Stimulated activated CD8-positive, alpha-beta memory T cell treated with anti-CD3 and anti-CD28 coated beads, Interleukin-4, amount 100 ng/mL, for 1 hour (primary cell): ENCODE measurements around the gene DDAH2.

Experiments used
- DNase-seq, 2 donors: peaks; one replicate each; pipeline ENCODE4 v3.0.0-alpha.2; 2020; ENCODE audit warnings: low read depth in 2 of 2, low spot score in 1 of 2

Gene DDAH2

DNA sequence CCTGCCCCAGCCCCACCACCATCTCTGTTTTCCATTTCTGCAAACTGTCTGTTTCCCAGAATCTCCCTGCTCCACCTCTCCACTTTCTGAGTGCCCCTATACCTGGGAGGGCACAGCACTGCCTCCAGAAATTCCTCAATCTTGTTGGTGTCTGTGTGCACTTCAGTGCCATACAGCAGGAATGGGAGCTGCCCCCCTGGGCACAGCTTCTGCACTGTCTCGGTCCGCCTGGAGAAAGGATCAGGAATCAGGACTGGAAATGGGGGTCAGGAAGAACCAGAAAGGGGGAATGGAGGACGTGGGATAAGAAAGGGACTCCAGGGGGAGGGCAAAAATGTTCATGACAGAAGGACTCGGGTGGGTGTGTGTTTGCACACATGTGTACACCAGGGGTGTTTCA, 4.6 kb upstream of the DDAH2 start:
- no peak for DNase-seq

DNA sequence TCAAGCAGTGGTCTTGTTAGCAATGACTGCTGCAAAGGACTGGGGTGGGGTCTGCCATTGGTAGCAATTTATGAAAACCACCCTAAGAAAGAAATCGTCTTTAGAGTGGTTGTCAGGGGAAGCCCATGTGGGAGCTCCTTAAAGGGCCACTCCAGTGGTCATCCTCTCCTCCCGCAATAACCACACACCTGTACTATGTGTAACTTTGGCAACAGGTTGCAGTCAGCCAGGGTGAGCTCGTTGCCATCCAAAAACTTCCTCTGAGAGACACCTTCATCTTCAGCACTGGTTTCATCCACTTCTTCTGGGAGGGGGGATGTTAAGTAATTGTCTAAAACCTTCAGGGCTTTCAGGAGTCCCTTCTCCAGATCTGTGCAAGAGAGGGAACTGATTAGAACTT, 2.9 kb upstream of the DDAH2 start:
- DNase-seq: no peak

DNA sequence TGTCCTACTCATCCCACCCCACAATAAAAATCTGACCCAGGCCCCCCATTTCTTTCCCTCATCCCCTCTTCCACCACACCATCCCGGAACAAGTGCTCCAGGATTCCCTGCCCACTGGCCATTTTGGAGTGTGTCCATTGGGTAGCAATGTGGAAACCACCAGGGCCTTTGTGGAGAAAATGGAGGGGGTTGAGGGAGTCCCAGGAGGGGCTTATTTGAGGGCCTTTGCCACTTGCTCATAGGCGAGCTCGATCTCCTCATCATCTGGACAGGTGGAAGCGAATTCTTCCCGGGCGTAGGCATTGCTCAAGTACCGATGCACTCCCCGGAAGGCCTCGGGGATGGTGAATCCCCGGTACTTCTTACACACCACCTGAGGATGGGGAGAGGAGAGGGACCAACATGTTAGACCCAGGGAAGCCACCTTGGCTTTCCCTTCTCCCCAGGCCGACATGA, 1.6 kb upstream of the DDAH2 start:
- DNase-seq: no peak

DNA sequence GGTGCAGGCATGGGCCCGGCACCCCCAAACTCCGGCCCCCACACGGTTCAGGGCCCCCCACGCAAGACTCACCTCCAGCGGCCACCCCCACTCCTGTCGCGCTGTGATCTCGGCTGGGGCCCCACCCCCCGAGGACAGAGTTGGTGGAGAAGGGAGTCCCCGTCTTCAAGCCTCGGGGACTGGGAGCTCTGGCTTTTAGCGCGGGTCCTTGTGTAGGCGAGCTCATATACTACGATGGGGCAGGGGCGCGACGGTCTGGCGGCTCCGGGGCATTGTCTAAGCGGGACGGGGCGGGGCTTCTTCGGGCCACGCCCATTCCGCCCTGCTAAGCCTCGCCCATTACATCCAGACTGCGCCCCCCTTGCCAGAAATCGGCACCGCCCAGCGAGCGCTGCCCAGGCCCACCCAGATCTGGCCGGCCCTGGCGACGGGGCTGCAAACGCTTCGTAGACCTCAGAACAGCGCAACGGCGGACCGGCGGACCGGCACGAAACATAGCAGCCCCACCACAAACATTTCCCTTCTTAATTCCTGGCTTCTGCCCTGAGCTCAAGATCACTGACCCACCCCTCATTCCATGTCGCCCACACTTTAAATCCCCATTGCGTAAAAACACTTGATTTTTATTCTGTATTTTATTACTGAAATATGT, 1.0 kb upstream of the DDAH2 start:
- DNase-seq: peak in 1 of 2 donors; percentile 46

DNA sequence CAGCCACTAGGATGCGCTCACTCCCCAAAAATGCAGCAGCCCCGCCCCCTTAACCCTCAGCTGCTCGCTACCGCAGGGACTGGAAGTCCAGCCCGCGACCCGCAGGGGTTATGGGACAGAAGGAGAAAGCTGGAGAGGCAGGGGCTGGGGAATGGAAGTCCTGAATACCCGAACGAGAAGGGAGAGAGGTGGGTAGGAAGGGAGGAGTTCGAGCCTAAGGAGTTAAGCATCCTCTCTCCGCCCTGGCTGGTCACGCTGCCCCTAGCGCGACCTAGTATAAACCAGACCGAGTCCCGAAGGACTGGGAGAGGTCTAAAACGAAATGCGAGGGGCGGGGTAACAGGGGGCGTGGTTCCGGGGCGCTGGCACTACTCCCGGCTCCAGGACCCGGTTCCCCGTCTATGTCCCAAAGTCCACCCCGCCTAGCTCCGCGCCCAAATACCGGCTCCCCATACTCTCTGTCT, 448 bp upstream of the DDAH2 start:
- peak in 1 of 2 donors; percentile 65 for DNase-seq

DNA sequence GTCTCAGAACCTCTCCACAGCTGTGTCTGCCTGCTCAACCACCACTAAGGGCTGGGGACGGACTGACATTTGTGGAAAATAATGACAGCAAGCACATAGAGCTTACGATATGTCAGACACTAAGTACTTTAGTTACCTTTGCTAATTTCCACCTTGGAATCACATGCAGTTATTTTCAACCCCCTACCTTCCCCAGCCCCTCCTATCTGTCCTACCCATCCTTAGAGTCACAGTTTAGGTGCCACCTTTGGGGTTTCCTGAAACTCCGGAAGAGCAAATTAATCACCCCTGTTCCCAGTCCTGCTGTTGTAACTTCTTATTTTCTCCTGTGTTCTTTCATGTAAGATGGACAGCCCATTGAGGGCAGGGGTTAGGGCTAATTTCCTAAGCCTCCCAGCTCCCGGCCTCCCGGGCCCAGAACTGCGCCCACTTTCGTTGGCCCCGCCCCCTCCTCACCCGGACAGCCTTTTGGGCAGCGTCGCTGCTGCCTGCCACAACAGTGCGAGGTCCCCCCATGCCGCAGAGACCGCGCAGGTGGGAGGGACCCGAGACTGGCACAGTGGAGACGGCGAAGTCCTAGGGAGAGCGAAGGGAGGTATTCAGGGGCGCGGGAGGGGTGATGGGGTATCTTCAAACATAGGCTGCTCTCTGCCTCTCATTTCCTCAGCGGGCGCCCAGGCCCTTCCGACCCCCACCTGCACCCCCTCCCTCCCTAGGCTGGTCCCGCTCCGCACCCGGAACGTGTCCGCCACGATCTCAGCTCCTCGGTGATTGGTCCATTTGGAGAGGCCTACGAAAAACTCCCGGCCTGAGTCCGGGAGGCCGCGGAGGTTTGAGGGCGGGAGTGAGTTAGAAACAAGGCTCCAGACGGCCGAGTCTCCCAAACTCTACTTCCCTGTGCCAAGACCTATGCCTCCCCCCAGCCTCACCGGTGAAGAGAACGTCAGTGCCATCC, 1.1 kb downstream of the DDAH2 start:
- no peak for DNase-seq

DNA sequence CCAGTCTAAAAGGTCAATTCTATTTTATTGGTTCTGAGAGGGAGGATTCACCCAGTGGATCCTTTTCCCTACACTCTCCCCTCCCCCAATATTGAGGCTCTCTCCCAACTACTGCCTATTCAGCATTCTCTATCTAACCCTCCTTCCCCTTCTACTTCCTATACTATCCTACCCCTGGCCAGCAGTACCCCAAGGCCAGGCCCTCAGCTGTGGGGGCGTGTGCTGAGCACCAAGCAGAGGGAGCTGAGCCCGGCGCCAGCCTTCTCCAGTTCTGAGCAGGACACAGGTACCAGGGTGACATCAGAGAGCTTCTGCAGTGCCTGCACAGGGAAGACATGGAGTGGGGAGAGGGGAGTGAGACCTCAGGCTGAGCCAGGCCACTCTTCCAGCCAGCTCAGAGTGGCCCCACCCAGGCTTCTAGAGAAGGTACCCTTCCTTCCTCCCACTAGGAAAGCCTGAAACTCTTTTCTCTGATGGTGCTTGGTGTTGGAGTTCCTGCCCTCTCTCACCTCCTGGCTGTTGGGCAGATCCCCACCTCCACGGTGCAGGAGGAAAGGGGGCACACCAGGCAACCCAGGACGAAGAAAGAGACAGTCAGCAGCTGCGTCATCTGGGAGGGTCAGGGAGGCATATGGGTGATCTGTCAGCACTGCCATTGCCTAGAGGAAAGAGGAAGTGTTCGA, 1.9 kb downstream of the DDAH2 start:
- no peak for DNase-seq

DNA sequence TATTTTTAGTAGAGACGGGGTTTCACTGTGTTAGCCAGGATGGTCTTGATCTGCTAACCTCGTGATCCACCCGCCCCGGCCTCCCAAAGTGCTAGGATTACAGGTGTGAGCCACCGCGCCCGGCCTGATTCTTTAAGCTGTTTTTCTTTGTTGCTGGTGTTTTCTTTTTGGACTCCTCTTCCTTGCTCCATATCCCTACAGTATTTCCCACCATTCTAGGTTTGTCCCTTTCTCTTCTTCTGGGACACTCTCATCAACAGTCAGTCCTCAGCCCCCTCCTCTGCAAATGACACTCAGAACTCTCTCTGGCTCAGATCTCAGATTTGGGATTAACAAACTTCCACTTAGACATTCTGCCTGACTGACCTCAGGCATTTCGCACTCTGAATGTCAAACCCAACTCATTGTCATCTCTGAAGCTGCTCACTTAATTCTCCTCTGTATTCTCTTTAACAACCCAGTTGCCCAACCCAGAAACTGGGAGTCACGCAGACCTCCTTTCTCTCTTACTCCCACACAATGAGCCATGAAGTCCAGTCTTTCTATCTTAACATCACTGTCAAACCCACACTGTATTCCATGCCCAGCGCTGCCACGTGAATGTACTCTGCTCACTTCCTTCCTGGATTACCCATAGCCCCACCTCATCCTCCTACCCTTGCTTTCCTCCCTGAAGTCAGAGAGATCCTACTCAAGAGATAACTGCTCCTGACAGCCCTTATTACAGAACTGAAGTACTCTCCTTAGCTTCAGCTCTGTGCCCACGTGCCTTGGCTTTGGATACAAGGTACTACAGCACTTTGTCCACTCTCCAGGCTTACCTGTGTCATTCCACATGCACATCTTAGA, 3.4 kb downstream of the DDAH2 start:
- DNase-seq: no peak

DNA sequence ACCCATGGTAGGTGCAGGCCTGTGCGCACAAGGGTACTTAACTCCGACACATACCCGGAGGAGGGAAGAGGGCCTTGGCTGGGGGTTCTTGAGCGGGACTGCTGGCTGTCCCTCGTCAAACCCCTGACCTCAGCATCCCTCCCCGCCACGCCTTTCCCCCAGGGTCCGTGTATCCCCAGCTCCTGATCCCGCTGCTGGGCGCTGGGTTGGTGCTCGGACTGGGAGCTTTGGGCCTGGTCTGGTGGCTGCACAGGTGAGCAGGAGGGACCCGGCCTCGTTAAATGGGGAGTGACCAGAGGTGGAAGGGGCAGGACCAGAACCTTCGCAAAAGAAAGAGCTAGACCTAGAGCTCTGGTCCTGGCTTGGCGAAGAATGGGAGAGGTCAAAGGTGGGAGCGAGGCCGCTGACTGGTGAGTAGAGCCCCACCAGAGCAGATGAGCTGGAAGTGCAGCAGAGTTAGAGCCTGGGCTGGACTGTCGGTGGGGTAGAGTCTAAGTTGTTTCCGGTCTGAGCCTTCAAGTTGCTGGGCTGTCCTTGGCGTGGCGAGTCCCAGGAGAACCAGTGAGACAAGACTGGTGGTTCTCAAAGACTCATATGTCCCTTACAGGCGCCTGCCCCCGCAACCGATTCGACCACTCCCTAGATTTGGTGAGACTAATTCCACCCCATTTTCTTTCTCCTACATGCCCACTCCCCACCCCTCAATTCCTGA, 5.0 kb downstream of the DDAH2 start:
- DNase-seq: no peak

DNA sequence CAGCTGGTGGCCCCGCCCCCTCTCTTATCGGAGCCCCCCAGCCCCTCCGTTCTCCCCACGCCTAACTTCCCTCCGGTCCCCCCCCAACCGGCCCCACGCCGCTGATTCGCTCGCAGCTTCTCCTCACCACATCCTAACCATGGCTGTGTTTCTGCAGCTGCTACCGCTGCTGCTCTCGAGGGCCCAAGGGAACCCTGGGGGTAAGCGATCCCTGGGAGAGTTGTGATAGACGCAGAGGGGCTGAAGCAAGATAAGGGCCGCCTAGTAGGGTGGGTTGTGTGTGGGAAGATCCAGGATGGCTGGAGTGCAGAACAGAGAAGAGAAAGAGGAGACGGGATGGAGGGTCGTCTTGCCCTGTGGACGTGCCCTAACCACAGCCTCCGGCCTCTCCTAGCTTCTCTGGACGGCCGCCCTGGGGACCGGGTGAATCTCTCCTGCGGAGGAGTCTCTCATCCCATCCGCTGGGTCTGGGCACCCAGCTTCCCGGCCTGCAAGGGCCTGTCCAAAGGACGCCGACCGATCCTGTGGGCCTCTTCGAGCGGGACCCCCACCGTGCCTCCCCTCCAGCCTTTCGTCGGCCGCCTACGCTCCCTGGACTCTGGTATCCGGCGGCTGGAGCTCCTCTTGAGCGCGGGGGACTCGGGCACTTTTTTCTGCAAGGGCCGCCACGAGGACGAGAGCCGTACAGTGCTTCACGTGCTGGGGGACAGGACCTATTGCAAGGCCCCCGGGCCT, 5.7 kb downstream of the DDAH2 start, which contains the start of gene MPIG6B:
TSS of gene MPIG6B (plus strand) at position 129 of the 735 bp plus-strand sequence. CDS start at position 140, 11 bp downstream.
- no peak for DNase-seq

DNA sequence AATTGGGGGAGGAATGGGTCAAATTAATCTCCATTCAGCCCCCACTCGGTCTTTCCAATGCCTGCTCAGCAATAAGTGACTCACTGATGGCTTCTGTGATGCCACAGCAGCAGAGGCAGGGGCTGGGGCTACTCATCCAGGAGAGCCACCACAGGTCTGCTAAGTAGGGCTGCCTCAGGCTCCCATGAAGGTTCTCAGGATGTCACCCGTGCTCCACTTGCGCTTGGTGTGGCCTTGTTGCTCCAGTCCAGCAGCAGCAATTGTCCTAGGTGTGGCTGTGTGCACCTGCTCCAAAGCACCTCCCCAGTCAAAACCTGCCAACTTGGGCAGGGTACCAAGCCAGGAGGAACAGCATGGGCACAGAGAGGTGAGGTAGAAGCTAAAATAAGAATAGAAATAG, 6.9 kb downstream of the DDAH2 start:
- DNase-seq: no peak

DNA sequence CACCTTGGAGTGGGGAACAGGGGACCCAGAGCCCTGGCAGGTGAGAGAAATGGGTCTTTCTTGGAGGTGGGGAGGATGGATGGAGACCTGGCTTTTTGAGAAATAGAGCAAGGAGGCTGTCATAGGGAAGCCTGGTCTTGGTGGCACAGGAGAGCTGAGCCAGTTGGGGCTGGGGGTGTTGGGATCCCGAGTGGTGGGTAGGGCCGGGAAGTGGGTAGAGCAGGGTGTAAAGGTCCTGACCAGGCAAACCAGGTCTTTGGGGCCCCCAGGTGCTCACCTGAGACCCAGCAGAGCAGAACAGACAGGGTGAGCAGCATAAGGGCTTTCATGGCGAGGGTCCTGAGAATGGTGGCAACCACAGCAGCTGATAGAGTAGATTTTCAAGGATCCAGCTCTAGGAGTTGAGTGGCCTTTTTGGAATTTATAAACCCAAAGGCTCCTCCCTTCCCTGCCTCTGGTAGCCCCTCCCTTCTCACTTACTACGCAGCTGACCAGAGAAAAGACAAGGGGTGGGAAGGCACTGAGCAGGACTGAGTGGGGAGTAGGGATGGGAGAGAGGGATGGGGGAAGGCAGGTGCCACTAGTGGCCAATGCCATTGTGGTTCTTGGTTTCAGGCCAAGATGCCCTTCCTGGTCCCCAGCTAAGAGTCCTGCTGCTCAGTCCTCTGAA, 7.6 kb downstream of the DDAH2 start, which contains the start of gene LY6G6C:
TSS of gene LY6G6C (minus strand) at position 396 of the 670 bp plus-strand sequence. CDS start at position 329, 67 bp downstream.
- no peak for DNase-seq

DNA sequence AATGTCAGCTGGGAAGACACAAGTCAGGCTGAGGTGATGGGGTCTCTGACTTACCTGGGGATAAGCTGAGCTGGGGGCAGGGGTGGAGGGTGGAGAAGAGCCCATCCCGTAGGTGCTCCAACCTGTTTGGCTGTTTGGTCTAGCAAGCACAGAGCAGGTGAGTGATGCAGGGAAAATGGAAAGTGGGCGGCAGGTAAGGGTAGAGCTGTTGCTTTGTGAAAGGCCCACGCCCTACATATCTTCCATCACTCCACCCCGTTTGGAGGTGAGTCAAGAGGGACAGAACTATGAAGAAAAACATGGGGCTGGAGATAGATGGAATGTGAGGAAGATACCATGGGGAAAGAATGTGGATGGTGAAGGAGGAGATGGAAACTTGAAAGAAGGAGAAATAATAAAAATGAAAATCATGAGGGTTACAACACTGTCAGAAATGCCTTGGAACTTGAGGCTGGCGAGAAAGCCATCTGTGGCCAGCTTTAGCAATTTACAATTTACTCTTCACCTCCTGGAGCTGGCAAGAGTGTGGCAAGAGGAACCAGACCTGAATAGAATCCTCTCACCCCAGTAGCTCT, 8.8 kb downstream of the DDAH2 start:
- DNase-seq: no peak

DNA sequence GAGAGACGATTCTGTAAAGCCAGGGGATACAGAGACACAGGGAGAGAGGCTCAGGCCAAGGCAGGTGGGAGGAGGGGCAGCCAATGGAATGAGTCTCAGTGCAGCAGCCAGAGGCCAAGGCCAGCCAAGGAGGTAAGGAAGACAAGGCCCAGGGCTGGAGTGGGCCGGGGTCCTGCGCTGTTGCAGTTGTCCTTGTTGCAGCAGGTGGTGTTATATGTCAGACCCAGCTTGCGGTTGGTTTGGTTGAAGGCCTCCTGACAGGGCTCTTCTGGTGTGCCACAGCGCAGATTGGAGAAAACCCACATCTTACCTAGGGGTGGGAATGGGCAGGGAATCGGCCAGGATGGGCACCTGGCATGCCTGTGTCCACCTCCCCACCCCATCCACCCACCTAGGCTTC, 10.1 kb downstream of the DDAH2 start:
- DNase-seq: no peak

DNA sequence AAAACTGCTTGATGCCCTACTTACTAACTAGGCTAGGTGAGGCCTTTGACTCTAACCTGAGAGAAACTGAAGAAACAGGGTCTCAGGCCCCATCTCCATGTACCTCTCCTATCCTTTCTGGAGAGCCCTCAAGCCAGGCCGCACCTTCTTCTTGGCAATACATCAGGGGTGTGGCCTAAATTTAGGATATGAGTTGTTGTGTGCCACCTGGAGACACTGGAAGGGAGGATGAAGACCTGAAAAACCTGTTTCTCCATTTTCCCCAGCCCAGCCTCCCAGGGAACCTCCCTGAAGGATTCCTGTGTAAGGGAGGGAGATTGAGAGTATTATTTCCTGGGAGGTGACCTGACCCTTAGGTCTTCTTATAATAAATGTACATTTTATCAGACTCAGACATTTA, 10.8 kb downstream of the DDAH2 start:
- DNase-seq: no peak

DNA sequence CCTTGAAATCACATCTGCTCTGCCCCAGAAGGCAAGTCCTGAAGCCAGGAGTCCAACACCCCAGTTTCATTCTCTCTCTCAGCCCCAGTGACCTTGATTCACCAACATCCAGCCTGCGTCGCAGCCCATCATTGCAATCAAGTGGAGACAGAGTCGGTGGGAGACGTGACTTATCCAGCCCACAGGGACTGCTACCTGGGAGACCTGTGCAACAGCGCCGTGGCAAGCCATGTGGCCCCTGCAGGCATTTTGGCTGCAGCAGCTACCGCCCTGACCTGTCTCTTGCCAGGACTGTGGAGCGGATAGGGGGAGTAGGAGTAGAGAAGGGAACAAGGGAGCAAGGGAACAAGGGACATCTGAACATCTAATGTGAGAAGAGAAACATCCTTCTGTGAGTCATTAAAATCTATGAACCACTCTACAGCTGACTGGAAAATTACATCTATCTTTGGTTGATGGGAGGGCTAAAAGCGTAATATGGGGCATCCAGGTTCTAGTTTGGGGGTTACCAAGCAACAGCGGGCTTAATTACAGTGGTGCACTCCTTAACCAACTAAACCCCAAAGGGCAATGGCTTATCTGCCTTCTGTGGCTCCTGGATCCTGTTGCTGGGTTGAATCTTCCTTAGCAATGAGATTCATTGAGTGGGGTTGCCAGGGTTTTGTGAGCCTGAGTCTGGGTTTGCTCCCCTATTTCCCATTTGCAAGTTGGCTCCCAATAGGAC, 11.4 kb downstream of the DDAH2 start:
- no peak for DNase-seq
